ENCODE data around the gene POM121L2. TPM values are rescaled to one million over a fixed set of nuclear protein-coding genes. Genes with fewer than 3 reads are reported as not detected.

Gene POM121L2
- total RNA-seq, 4 donors from 2014 or later: not detected

- Histone ChIP-seq H3K36me3 (no peaks in the 10 kb centered on the region), H3K4me3 (no peak overlapping the region), H3K27ac (no peak overlapping the region), H3K9me3 (no peaks in the 10 kb centered on the region), H3K4me1 (peaks cover 2% of the 10 kb centered on the region), H3K27me3 (peaks cover 100% of the 10 kb centered on the region)
- 27% methylated on average over 5 of the region's 5 CpGs for WGBS
- TF ChIP-seq POLR2AphosphoS5 (IDR thresholded peaks at IDR 0.05) (no peak), EP300 (IDR thresholded peaks at IDR 0.05) (no peak), POLR2A (IDR thresholded peaks at IDR 0.05) (no peak)
- TF ChIP-seq, protein P1, sequence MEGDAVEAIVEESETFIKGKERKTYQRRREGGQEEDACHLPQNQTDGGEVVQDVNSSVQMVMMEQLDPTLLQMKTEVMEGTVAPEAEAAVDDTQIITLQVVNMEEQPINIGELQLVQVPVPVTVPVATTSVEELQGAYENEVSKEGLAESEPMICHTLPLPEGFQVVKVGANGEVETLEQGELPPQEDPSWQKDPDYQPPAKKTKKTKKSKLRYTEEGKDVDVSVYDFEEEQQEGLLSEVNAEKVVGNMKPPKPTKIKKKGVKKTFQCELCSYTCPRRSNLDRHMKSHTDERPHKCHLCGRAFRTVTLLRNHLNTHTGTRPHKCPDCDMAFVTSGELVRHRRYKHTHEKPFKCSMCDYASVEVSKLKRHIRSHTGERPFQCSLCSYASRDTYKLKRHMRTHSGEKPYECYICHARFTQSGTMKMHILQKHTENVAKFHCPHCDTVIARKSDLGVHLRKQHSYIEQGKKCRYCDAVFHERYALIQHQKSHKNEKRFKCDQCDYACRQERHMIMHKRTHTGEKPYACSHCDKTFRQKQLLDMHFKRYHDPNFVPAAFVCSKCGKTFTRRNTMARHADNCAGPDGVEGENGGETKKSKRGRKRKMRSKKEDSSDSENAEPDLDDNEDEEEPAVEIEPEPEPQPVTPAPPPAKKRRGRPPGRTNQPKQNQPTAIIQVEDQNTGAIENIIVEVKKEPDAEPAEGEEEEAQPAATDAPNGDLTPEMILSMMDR (IDR thresholded peaks at IDR 0.05): no peak
- no peak for DNase-seq (ENCODE audit: low spot score in 2 of 2)
Measured at GRCh38 chr6:27294409-27294808, 17.7 kb downstream of the POM121L2 start.

GRCh38 chr6:27293436-27294098 is 18.5 kb downstream of the POM121L2 start:
- DNase-seq (ENCODE audit: low spot score in 2 of 2): no peak
- H3K9me3 ChIP-seq: no peaks in the 10 kb centered on the region
- H3K4me1 ChIP-seq: peaks cover 2% of the 10 kb centered on the region
- no peaks in the 10 kb centered on the region for H3K36me3 ChIP-seq
- TF ChIP-seq, protein P1 (IDR thresholded peaks at IDR 0.05): no peak
- TF ChIP-seq POLR2A (IDR thresholded peaks at IDR 0.05) (no peak), POLR2AphosphoS5 (IDR thresholded peaks at IDR 0.05) (no peak), EP300 (IDR thresholded peaks at IDR 0.05) (no peak)
- WGBS: 28% methylated on average over 28 of the region's 28 CpGs
- peaks cover 100% of the 10 kb centered on the region for H3K27me3 ChIP-seq
- H3K27ac ChIP-seq: no peak overlapping the region
- H3K4me3 ChIP-seq: no peak overlapping the region

- no peak overlapping the region for H3K27ac ChIP-seq
- 36% methylated on average over 10 of the region's 10 CpGs for WGBS
- no peaks in the 10 kb centered on the region for H3K4me1 ChIP-seq
- no peaks in the 10 kb centered on the region for H3K9me3 ChIP-seq
- H3K27me3 ChIP-seq: peaks cover 100% of the 10 kb centered on the region
- no peak for TF ChIP-seq POLR2A (IDR thresholded peaks at IDR 0.05)
- no peak overlapping the region for H3K4me3 ChIP-seq
- no peak for DNase-seq (ENCODE audit: low spot score in 2 of 2)
- H3K36me3 ChIP-seq: no peaks in the 10 kb centered on the region
Measured at GRCh38 chr6:27290850-27291208, 21.2 kb downstream of the POM121L2 start.

- Histone ChIP-seq H3K27me3 (peaks cover 100% of the 10 kb centered on the region), H3K36me3 (no peaks in the 10 kb centered on the region), H3K4me3 (no peak overlapping the region), H3K27ac (no peak overlapping the region), H3K4me1 (no peaks in the 10 kb centered on the region), H3K9me3 (no peaks in the 10 kb centered on the region)
- no peak for TF ChIP-seq POLR2A (IDR thresholded peaks at IDR 0.05)
- no peak for TF ChIP-seq POLR2AphosphoS5 (IDR thresholded peaks at IDR 0.05)
- TF ChIP-seq, protein P1 (IDR thresholded peaks at IDR 0.05): no peak
- TF ChIP-seq EP300 (IDR thresholded peaks at IDR 0.05): no peak
- 9% methylated on average over 25 of the region's 25 CpGs for WGBS
- DNase-seq (ENCODE audit: low spot score in 2 of 2): no peak
Measured at GRCh38 chr6:27290065-27290849, 21.8 kb downstream of the POM121L2 start.

DNA sequence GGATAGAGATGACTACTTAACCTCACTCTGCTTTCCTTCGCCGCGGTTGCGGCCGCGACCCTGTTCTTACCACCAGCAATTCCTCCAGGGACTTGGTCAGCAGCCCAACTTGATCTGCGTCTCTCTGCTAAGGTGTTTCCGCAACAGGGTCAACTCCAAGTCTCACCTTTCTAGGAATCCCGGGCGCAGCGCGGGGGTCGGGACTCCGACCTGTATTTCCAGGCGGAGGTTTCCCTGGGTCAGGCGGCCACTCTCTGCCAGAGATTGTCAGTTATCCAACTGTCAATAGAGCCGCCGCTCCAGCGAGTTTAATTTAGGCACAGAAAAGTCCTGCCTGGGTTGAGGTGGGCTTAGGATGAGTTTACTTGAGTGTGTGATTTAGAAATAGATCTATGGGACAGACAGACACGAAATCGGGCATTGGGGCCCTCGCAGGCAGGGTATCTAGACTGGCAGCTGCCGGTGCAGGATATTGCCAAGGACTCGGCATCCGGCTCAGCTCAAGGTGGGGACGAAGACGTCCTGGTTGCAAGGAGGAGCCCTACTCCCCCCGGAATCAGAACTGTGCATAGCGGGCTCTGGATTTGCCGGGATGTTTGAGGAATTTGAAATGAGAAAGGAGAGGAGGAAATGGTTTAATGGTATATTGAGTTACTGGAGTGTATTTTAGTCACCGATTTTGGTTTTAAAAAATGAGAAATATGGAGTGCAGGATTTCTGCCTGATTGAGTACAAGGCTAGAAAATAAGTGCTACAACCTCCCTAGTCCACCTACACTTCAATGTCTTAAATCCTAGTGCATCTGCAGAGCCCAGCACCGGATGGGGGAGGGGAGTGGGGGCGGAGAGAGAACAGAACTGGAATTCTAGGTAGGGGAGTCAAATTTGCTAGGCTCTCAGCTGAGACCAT is 23.7 kb downstream of the POM121L2 start:
- H3K27me3 ChIP-seq: peaks cover 100% of the 10 kb centered on the region
- no peaks in the 10 kb centered on the region for H3K4me1 ChIP-seq
- H3K36me3 ChIP-seq: no peaks in the 10 kb centered on the region
- H3K27ac ChIP-seq: no peak overlapping the region
- DNase-seq (ENCODE audit: low spot score in 2 of 2): no peak
- 4% methylated on average over 29 of the region's 33 CpGs for WGBS
- H3K4me3 ChIP-seq: no peak overlapping the region
- H3K9me3 ChIP-seq: no peaks in the 10 kb centered on the region
- TF ChIP-seq, protein P1 (IDR thresholded peaks at IDR 0.05): no peak
- TF ChIP-seq POLR2AphosphoS5 (IDR thresholded peaks at IDR 0.05) (no peak), EP300 (IDR thresholded peaks at IDR 0.05) (no peak), POLR2A (IDR thresholded peaks at IDR 0.05) (no peak)

All from suprapubic skin (tissue), 4 donors.